Esophagus (tissue), 2 donors: ENCODE data around the gene HEXB. TPM values are rescaled to one million over a fixed set of nuclear protein-coding genes. Genes with fewer than 3 reads are reported as not detected.

Source experiments
- H3K27ac ChIP-seq, 2 donors: one replicate each; pipeline ENCODE4 v1.5.1; 2013; ENCODE audit warnings: low read depth in 2 of 2, mild to moderate bottlenecking in 2 of 2, inconsistent platforms in 1 of 2, low read length in 1 of 2, moderate library complexity in 1 of 2
- H3K27me3 ChIP-seq, 2 donors: one replicate each; pipeline ENCODE4 v1.6.1; 2013; ENCODE audit warnings: low read length in 2 of 2, control low read depth in 1 of 2, mild to moderate bottlenecking in 1 of 2; ENCODE audit not compliant: insufficient read depth in 2 of 2, control insufficient read depth in 1 of 2
- H3K36me3 ChIP-seq, 2 donors: one replicate each; pipeline ENCODE4 v1.6.1; 2013; ENCODE audit warnings: low read length in 1 of 2; ENCODE audit not compliant: control insufficient read depth in 2 of 2, insufficient read depth in 2 of 2
- H3K4me1 ChIP-seq, 2 donors: one replicate each; pipeline ENCODE4 v1.6.1; 2013; ENCODE audit warnings: low read length in 1 of 2; ENCODE audit not compliant: control insufficient read depth in 2 of 2, insufficient read depth in 2 of 2
- H3K4me3 ChIP-seq, 2 donors: one replicate each; pipeline ENCODE4 v1.5.1; 2013; ENCODE audit warnings: low read length in 2 of 2, mild to moderate bottlenecking in 2 of 2, low read depth in 1 of 2, moderate library complexity in 1 of 2
- H3K9me3 ChIP-seq, 2 donors: one replicate each; pipeline ENCODE4 v1.6.1; 2013; ENCODE audit warnings: mild to moderate bottlenecking in 2 of 2, low read depth in 1 of 2, low read length in 1 of 2, moderate library complexity in 1 of 2; ENCODE audit not compliant: control insufficient read depth in 2 of 2, insufficient read depth in 1 of 2
- WGBS, 2 donors: extraction: QIAGEN DNeasy Blood & Tissue Kit; methylation state at CpG; one replicate each; pipeline ENCODE4 v1.1.7; 2013; 5-methylcytosine and 5-hydroxymethylcytosine counted together
- polyA plus RNA-seq, 2 donors: library from polyadenylated mRNA; stranded (reverse); fragments of 200-250 nt; gene quantifications; one replicate each; pipeline ENCODE4 v1.2.3, GENCODE V29; 2013
- donor health status: healthy with polysubstance abuse.
- donor health status: Bipolar disorder and iron deficiency.

HEXB gene
- polyA plus RNA-seq, 2 donors, result 21.5 to 36.5 TPM

DNA sequence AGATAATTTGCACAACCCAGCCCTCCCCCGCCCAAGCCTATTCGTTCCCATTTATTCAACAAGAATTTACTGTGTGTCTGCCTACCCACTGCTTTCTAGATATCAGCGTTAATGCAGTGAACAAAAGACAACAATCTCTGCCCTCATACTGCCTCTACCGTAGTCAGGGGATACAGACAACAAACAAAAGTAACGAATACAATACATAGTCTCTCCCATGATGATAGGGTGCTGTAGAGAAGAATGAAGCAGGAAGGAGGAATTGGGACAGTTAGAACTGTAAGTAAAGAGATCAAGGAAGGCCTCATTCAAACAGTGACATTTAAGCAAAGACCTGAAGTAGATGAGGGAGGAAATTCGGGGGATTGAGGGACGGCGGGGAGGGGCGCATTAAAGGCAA, 80.2 kb downstream of the HEXB start:
- no peak overlapping the region for H3K4me3 ChIP-seq
- no peaks in the 10 kb centered on the region for H3K9me3 ChIP-seq
- peaks cover 0 to 4% of the 10 kb centered on the region in 2 donors for H3K4me1 ChIP-seq
- no peak overlapping the region for H3K27ac ChIP-seq
- H3K36me3 ChIP-seq, result no peaks in the 10 kb centered on the region
- H3K27me3 ChIP-seq, result no peaks in the 10 kb centered on the region
- 53 to 64% methylated on average over 9 of the region's 9 CpGs for WGBS, 2 donors

DNA sequence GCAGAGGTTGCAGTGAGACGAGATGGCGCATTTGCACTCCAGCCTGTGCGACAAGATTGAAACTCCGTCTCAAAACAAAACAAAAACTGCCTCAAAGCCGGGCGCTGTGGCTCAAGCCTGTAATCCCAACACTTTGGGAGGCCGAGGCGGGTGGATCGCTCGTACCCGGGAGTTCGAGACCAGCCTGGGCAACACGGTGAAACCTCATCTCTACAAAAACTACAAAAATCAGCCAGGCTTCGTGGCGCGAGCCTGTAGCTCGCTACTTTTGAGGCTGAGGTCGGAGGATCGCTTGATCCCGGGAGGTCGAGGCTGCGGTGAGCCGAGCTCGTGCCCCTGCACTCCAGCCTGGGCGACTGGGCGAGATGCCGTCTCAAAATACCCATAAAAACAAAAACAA, 80.9 kb downstream of the HEXB start:
- no peaks in the 10 kb centered on the region for H3K9me3 ChIP-seq
- H3K27me3 ChIP-seq, result no peaks in the 10 kb centered on the region
- H3K27ac ChIP-seq, result no peak overlapping the region
- H3K36me3 ChIP-seq, result no peaks in the 10 kb centered on the region
- WGBS, 2 donors, result 66 to 71% methylated on average over 27 of the region's 27 CpGs
- H3K4me1 ChIP-seq, result peaks cover 0 to 4% of the 10 kb centered on the region in 2 donors
- H3K4me3 ChIP-seq, result peak overlapping the region; percentile 39 to 100

DNA sequence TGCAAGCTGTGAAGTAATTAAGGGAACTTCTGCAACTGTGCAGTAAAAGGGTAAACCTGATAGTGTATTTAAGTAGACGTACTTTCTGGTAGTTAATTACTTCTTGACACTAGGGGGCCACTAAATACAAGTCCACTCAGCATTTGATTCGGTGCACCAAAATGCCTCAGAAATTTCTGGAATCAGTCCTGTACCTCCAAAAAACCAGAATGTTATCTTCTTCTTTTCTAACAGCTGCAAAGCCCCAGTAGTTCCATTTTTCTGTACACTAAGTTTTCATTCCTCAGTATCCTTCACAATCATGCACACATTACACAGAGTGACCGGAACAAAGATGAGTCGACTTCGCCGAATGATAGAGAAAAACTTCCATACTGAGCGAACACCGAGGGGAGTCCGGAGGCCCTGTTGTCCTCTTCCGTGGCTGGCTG, 81.4 kb downstream of the HEXB start:
- WGBS, 2 donors, result 0 to 1% methylated on average over 10 of the region's 10 CpGs
- Histone ChIP-seq H3K9me3 (no peaks in the 10 kb centered on the region), H3K4me3 (peak overlapping the region; percentile 88 to 100), H3K27ac (peak overlapping the region; percentile 77 to 92), H3K36me3 (no peaks in the 10 kb centered on the region), H3K4me1 (peaks cover 0 to 4% of the 10 kb centered on the region in 2 donors), H3K27me3 (no peaks in the 10 kb centered on the region)

DNA sequence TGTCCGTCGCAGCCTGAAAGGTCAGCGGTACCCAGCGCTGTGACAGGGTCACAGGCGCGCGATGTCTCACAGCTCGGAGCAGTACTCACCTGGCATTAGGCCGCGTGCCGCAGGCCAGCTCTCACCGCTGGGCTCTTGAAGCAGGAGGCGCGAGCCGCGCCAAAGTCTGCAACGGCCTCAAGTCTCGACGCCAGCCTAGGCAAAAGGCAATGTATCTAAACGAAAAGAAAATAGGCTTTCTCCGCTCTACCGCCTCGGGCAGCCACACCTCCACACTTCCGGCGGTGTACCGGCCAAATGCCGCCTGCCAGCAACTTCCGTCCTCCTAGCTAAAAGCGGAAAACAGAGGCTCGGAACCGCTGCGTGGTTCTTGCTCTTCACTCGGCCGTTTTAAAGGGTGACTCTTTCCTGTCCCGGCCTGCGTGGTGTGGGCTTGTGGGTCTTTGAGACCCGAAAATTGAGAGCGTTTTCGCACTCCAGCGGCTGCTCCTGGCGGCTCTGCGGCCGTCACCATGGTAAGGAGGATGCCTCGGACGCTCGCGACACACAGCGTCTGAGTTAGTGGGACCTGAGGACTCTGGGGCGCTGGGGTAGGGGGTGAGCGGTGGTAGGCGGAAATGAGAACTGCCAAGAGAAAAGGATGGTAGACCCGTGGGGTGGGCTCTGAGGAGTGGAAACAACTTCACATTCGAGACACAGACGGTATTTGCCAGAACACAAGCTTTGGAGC, 82.0 kb downstream of the HEXB start, which contains the start of the genes GFM2 and NSA2:
Gene GFM2, minus strand, starts transcription at position 269 of the 730 bp plus-strand sequence. CDS start 3,375 bp downstream, outside the sequence.
Gene NSA2, plus strand, starts transcription at position 401 of the 730 bp plus-strand sequence. Its CDS starts 112 bp downstream, at position 513.
- Histone ChIP-seq H3K4me3 (peak within 1 kb of the TSS; percentile 88 to 100), H3K4me1 (peaks cover 0 to 4% of the 10 kb centered on the region in 2 donors), H3K36me3 (no peaks in the 10 kb centered on the region), H3K27me3 (no peaks in the 10 kb centered on the region), H3K27ac (peak within 1 kb of the TSS; percentile 77 to 92), H3K9me3 (no peaks in the 10 kb centered on the region)
- 0% methylated on average over 54 of the region's 54 CpGs for WGBS, 2 donors

DNA sequence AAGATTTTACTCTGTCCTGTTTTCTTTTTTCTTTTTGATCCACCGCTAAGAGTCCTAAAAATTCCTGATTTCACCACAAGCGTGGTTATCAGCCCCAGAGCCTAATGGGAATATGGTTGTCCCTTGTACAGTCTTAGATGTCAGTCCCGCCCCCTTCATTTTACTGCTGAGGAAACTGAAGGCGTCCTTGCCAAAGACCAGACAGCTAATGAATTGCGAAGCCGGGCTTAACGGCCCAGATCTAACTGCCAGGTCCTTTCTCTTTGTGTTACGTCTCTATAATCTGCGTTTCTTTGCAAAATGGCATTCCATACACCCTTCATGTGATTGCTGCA, 82.5 kb downstream of the HEXB start:
- H3K27me3 ChIP-seq, result no peaks in the 10 kb centered on the region
- peak overlapping the region; percentile 88 to 100 for H3K4me3 ChIP-seq
- peak overlapping the region; percentile 77 to 92 for H3K27ac ChIP-seq
- peaks cover 0 to 4% of the 10 kb centered on the region in 2 donors for H3K4me1 ChIP-seq
- H3K9me3 ChIP-seq, result no peaks in the 10 kb centered on the region
- H3K36me3 ChIP-seq, result no peaks in the 10 kb centered on the region
- WGBS, 2 donors, result 0% methylated on average over 9 of the region's 9 CpGs

Other genes starting within 250 kb of the HEXB start
- gene ENC1, start 44.5 kb upstream of the HEXB start, polyA plus RNA-seq, result 1 to 10 TPM; 1.4 to 2.0 TPM
- 10 to 100 TPM; 10.2 to 21.5 TPM for gene GFM2, start 81.9 kb downstream of the HEXB start, polyA plus RNA-seq
- 10 to 100 TPM; 50.2 to 80.6 TPM for gene NSA2, start 82.0 kb downstream of the HEXB start, polyA plus RNA-seq
- gene FAM169A, start 181.2 kb downstream of the HEXB start, polyA plus RNA-seq, result under 1 TPM; 0.28 to 0.29 TPM